Measurements from ENCODE around the gene CSHL1.
"Not testable (repeated sequence)": the region's sequence is repeated elsewhere in the genome, so short reads cannot be mapped to it uniquely, and the experiment has no call there.

DNA sequence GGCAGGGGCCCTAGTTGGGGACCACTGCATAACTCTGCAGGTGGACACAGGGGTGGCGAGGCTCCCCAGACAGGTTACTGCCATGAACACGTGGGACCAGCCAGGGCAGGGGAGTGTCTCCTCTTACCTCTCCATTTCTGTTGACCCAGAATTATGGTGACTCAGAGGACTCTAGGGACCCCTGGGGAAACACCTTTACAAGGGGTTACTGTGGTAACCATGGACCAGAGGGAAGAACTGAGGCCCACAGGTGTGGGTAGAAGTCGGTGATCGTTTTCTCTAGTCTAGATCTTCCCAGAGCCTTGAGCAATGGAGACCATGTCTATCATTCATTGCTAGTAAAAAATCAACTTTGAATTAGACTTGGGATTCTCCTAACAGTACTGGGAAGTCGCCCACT lies 9.7 kb upstream of the CSHL1 start:
- TF ChIP-seq, protein P1, sequence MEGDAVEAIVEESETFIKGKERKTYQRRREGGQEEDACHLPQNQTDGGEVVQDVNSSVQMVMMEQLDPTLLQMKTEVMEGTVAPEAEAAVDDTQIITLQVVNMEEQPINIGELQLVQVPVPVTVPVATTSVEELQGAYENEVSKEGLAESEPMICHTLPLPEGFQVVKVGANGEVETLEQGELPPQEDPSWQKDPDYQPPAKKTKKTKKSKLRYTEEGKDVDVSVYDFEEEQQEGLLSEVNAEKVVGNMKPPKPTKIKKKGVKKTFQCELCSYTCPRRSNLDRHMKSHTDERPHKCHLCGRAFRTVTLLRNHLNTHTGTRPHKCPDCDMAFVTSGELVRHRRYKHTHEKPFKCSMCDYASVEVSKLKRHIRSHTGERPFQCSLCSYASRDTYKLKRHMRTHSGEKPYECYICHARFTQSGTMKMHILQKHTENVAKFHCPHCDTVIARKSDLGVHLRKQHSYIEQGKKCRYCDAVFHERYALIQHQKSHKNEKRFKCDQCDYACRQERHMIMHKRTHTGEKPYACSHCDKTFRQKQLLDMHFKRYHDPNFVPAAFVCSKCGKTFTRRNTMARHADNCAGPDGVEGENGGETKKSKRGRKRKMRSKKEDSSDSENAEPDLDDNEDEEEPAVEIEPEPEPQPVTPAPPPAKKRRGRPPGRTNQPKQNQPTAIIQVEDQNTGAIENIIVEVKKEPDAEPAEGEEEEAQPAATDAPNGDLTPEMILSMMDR (IDR thresholded peaks at IDR 0.05) = not testable (repeated sequence)
- not testable (repeated sequence) for TF ChIP-seq POLR2AphosphoS5 (IDR thresholded peaks at IDR 0.05); POLR2A (IDR thresholded peaks at IDR 0.05; ENCODE audit: low read depth); EP300 (IDR thresholded peaks at IDR 0.05)

Data from esophagus muscularis mucosa (tissue), 4 donors.